ENCODE data around the gene PEX26. TPM values are rescaled to one million over a fixed set of nuclear protein-coding genes. Genes with fewer than 3 reads are reported as not detected.

The PEX26 gene
- total and polyA plus RNA-seq, 9 of the 15 experiments (the other 6 are each of a cell fraction or from before 2014, with no cell fraction given): 0.35 to 39.6 (median 17.4) TPM

DNA sequence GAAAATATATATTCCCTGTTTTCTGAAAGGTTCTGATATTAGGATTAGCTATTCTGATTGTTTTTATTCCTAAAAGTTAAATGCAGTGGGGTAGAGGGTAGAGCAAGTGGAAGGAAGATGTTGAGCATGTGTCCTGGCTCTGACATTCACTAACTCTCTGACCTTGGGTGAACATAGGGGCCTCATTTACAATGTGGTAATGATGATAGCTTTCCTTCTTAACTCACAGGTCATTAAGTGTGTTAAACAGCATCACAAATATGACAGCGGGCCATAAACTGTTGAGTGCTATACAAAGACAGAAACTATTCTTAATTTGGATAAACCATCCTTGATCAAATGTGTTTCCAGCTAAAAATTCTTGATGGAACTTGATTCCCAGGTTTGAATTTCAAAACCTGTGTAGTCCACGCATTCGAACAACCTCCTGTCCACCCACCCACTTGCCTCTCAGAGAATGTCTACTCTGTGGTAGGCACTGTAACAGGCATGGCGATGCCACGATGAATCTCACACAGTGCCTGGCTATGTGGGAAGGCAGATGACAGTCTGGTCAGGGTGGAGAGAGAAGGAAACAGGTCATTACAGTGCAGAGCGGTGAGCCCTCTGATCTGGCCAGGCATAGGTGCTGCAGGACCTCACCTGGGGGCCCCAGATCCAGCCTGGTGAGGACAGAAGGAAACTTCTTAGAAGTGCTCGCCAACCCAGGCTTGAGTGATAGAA, 19.3 kb upstream of the PEX26 start (continued):
- TF ChIP-seq, protein P1, sequence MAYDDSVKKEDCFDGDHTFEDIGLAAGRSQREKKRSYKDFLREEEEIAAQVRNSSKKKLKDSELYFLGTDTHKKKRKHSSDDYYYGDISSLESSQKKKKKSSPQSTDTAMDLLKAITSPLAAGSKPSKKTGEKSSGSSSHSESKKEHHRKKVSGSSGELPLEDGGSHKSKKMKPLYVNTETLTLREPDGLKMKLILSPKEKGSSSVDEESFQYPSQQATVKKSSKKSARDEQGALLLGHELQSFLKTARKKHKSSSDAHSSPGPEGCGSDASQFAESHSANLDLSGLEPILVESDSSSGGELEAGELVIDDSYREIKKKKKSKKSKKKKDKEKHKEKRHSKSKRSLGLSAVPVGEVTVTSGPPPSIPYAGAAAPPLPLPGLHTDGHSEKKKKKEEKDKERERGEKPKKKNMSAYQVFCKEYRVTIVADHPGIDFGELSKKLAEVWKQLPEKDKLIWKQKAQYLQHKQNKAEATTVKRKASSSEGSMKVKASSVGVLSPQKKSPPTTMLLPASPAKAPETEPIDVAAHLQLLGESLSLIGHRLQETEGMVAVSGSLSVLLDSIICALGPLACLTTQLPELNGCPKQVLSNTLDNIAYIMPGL (CRISPR knock-in tag; IDR thresholded peaks at IDR 0.05): no peak
- TF ChIP-seq, protein P2, sequence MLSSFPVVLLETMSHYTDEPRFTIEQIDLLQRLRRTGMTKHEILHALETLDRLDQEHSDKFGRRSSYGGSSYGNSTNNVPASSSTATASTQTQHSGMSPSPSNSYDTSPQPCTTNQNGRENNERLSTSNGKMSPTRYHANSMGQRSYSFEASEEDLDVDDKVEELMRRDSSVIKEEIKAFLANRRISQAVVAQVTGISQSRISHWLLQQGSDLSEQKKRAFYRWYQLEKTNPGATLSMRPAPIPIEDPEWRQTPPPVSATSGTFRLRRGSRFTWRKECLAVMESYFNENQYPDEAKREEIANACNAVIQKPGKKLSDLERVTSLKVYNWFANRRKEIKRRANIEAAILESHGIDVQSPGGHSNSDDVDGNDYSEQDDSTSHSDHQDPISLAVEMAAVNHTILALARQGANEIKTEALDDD (IDR thresholded peaks at IDR 0.05): no peak

DNA sequence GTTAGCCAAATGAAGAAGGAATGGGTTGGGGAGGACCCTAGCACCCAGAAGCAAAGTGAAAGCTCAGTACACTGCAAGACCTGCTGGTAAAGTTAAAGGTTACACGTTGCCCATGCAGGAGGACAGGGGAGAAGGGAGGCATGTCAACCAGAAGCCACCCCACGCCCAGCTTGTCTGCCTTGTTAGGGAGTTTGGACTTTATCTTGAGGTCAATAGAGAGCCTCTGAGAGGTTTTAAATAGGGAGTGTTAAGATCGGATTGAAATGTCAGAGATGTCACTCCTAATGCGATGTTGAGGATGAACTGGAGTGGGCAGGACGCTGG, 18.7 kb upstream of the PEX26 start:
- Histone ChIP-seq H3K79me2 (ENCODE audit: control insufficient read depth, insufficient read depth, low read length) (no peaks in the 10 kb centered on the region), H3K9ac (ENCODE audit: insufficient read depth in 1 of 2, low read depth in 2 of 2, low read length in 2 of 2) (no peak overlapping the region), H3K4me1 (replicated peaks in 1 of 2; ENCODE audit: control insufficient read depth in 2 of 2, insufficient read depth in 2 of 2, low read length in 2 of 2) (peaks cover 11 to 16% of the 10 kb centered on the region in 2 experiments; a peak in 4 of 5 replicates), H3K4me3 (no peak overlapping the region), H3K36me3 (ENCODE audit: control insufficient read depth, insufficient read depth, low read length) (no peaks in the 10 kb centered on the region), H3K9me3 (replicated peaks; ENCODE audit: control insufficient read depth, insufficient read depth, low read depth, low read length) (no peaks in the 10 kb centered on the region), H3K4me2 (ENCODE audit: insufficient read depth, low read length) (no peak overlapping the region), H2AFZ (ENCODE audit: low read depth, low read length) (no peak overlapping the region), H3K27me3 (ENCODE audit: control insufficient read depth in 2 of 2, insufficient read depth in 2 of 2, low read length in 2 of 2) (peaks cover 30% of the 10 kb centered on the region in 2 experiments), H3K9me1 (ENCODE audit: control insufficient read depth, insufficient read depth, low read length) (no peaks in the 10 kb centered on the region), H3K27ac (ENCODE audit: extremely low read depth, low read depth, low read length) (no peak overlapping the region), H4K20me1 (replicated peaks; ENCODE audit: control insufficient read depth, insufficient read depth, low read length) (no peaks in the 10 kb centered on the region)
- POLR2A ChIA-PET: interaction anchor here (1.7 kb wide), 1 partner anchor 11 kb away, joined by 6 read pairs; no protein-coding TSS in a partner anchor
- in situ Hi-C loops (cut with MboI): no loop called here
- ATAC-seq (no peak), DNase-seq (ENCODE audit: extremely low read depth in 1 of 4, low spot score in 3 of 4) (no peak), FAIRE-seq (no peak)
- TF ChIP-seq PML (IDR thresholded peaks at IDR 0.05; ENCODE audit: low read length) (no peak), POLR2G (IDR thresholded peaks at IDR 0.05; ENCODE audit: low read depth, low read length) (no peak), DNMT1 (IDR thresholded peaks at IDR 0.05) (no peak), ZNF445 (CRISPR knock-in tag; IDR thresholded peaks at IDR 0.05; ENCODE audit: low read depth) (no peak), MCM3 (IDR thresholded peaks at IDR 0.05) (no peak), NFXL1 (CRISPR knock-in tag; IDR thresholded peaks at IDR 0.05) (no peak)
- no TSS peak for BruUV-seq (replicated peaks)
- WGBS (ENCODE audit: insufficient coverage, low coverage, missing lambda C conversion rate): 0% methylated on average over 5 of the region's 5 CpGs
- CTCF ChIA-PET (ENCODE audit: low intra/inter-chr PET ratio): no interaction called here
- intact Hi-C loops (cut with micrococcal nuclease): no loop called here
